Retinal pigment epithelial cell (primary cell): Measurements from ENCODE around the gene MAP4K4.

Experiments
- DNase-seq: peaks from one replicate; pipeline ENCODE4 v3.0.0-alpha.2; 2010; ENCODE audit warnings: low read depth
- H3K4me3 ChIP-seq: 2 replicates; pipeline ENCODE4 v1.5.1; 2011; ENCODE audit warnings: mild to moderate bottlenecking, low read length, control low read depth, moderate library complexity
- TF ChIP-seq, protein P1 (sequence below): conservative IDR thresholded peaks from 2 replicates; pipeline ENCODE4 v1.5.1; 2011; ENCODE audit warnings: low read depth, low read length, control low read depth, inconsistent platforms

The MAP4K4 gene

DNA sequence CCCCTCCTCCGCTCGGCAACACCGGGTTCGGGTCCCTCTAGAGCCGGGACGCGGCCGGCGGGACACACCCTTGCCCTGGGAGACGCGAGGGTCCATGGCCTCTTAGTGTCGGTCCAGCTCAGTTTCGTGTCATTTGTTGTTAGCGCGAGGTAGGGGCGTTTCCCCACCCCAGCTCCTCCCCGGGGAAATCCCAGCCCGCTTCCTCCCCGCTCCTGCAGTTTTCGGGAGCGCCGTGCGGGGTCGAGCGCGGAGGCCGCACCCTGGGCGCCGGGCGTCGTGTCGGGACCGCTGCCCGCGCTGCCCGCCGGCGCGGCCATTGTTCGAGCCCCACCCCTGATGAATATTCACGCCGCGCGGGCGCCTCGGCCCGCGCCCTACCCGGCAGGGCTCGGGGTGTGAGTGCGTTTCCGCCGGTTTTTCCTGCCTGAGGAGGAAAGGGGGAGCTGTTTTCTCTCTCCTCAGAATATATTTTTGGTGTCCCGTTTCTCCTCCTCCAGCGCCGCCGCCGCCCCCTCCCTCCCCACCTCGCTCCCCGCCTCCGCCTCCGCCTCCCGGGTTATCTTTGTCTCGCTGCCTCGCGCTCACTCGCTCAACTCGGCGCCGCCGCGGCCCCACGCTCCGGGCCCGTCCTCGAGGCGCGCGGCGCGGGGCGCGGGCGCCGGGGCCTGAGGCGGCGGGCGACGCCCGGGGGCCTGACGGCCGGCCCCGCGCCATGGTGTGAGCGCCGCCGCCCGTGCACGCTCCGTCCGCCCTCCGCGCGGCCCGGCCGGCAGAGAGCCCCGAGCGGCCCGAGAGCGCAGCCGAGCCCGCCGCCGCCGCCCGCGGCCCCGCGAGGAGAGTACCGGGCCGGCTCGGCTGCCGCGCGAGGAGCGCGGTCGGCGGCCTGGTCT is at the start of gene MAP4K4:
MAP4K4 (plus strand) TSS at position 584 of the 890 bp plus-strand sequence. CDS start 374 bp downstream, outside the sequence.
- DNase-seq = peak; percentile 26
- peak within 1 kb of the TSS; percentile 91 for H3K4me3 ChIP-seq
- TF ChIP-seq, protein P1, sequence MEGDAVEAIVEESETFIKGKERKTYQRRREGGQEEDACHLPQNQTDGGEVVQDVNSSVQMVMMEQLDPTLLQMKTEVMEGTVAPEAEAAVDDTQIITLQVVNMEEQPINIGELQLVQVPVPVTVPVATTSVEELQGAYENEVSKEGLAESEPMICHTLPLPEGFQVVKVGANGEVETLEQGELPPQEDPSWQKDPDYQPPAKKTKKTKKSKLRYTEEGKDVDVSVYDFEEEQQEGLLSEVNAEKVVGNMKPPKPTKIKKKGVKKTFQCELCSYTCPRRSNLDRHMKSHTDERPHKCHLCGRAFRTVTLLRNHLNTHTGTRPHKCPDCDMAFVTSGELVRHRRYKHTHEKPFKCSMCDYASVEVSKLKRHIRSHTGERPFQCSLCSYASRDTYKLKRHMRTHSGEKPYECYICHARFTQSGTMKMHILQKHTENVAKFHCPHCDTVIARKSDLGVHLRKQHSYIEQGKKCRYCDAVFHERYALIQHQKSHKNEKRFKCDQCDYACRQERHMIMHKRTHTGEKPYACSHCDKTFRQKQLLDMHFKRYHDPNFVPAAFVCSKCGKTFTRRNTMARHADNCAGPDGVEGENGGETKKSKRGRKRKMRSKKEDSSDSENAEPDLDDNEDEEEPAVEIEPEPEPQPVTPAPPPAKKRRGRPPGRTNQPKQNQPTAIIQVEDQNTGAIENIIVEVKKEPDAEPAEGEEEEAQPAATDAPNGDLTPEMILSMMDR = peak; percentile 24

DNA sequence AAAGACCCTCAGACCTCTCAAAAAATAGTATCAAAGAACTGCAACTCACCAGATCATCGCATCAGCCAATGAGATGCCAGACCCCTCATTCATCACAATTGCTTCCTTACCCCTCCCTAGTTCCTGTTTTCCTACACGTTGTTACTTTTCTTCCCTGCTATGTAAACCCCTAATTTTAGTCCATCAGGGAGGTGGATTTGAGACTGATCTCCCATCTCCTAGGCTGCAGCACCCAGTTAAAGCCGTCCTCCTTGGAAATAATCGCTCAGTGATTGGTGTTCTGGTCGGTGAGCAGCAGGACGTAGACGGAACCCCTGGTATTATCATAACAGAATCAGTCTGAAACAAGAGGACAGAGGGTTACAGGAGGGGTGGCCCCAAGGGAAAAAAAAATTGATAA is 44.0 kb upstream of the MAP4K4 start:
- no peak for DNase-seq

DNA sequence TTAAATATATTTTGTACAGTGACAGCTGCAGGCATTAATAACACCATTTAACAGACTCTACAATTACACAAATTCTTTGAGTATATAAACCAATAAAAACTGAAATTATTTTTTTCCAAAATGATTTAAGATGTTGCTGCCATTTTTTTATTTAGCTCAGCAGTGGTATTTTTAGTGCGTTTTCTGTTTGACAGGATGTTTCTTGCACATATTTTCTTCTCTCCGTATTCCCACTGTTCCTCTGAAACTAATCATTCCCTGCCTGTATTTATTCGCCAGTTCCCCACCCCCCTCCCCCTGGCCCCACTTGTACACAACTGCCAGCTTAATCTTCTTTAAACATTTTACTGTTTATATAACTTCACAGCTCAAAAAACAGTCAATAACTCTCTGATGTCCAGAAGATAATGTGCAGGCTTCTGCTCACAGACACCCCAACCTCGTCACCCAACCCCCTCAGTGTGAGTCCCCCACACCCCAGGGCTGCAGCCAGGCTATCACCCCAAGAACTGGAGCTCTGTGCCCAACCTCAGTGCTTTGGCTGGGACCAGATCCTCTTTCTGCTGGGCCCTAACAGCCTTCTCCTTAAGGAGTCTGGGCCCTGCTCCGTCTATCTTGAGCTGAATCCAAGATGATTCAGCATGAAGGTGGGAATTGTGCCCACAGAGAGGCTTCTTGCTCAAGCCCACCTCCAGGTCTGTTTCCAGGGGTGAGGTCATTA is 41.6 kb upstream of the MAP4K4 start:
- H3K4me3 ChIP-seq = no peak overlapping the region
- DNase-seq = no peak
- TF ChIP-seq, protein P1 = no peak

More for the DNA sequence above, 44.0 kb upstream of the MAP4K4 start:
- TF ChIP-seq, protein P1 = no peak
- H3K4me3 ChIP-seq = no peak overlapping the region

DNA sequence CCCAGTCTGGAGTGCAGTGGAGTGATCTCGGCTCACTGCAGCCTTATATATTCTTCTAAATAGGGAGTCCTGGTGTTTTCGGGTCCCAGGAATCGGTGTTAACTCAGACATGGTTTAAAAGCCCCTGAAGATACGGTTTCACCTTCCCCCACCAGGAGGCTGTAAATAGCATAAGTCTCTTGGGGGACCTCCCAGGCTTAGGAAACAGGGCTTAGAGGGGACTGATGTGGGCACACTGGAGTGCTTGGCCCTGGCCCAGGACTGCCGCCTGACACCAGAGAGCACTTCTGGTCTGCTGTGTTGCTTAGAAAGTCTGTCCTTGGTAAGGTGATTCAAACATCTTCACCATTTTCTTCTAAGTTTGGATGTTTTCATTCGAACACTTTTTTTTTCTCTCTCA is 39.7 kb upstream of the MAP4K4 start:
- TF ChIP-seq, protein P1 = no peak
- no peak overlapping the region for H3K4me3 ChIP-seq
- no peak for DNase-seq

DNA sequence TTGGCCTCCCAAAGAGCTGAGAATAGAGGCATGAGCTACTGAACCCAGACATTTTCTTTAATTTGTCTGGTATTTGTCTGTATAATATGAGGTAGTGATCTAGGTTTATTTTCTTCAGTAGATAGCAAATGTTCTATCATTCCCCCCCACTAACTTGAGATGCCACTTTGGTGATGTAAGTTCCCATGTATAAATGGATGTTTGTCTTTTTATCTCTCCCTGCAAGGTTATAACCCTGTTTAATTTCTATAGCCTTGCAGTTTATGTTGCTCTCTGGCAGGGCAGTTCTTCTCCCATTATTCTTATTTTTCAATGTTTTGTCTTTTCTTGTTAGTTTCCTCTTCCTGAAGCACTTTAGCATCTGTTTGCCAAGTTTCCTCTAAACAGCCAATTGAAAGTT is 39.1 kb upstream of the MAP4K4 start:
- TF ChIP-seq, protein P1 = no peak
- no peak for DNase-seq
- H3K4me3 ChIP-seq = no peak overlapping the region

DNA sequence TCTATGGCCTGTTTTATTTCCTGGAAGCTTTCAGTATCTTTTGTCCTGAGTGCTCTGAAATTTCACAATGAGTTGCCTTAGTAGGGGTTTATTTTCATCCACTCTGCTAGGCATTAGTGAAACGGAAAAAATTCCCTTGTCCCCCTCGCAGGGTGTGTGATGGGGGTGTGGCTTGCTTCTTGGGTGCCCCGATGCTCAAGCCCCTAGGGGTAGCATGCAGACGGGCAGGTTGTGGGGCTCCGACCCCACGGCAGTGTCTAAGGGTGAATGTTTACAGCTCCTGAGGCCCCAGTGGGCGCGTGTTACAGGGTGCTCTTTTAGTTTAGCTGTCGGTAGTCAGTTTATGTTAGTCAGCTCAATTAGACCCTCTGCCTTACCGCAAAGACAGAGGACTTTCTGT is 32.2 kb upstream of the MAP4K4 start:
- TF ChIP-seq, protein P1 = no peak
- DNase-seq = no peak

DNA sequence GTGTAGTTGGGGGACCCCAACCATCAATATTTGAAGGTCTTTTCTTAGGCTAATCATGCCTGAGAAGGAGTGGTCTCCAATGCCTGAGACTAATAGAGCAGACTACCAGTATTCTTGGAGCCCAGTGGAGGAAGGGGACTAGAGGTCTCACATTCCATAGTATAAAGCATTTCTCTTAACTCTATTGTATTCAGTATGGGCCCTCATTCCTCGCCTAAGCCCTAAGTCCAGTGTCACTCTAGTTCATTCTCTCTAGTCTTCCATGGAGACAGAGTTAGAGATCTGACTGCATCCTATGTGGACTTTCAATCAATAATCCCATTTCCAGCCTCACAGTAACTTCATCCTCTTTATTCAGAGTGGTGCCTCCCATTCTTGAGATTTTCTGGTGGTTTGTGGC is 29.7 kb upstream of the MAP4K4 start:
- no peak overlapping the region for H3K4me3 ChIP-seq
- no peak for DNase-seq
- TF ChIP-seq, protein P1 = no peak

More for the DNA sequence above, 32.2 kb upstream of the MAP4K4 start:
- no peak overlapping the region for H3K4me3 ChIP-seq
